ENCODE data around the gene RALA.
"Not testable (repeated sequence)": the region's sequence is repeated elsewhere in the genome, so short reads cannot be mapped to it uniquely, and the experiment has no call there.

The RALA gene

DNA sequence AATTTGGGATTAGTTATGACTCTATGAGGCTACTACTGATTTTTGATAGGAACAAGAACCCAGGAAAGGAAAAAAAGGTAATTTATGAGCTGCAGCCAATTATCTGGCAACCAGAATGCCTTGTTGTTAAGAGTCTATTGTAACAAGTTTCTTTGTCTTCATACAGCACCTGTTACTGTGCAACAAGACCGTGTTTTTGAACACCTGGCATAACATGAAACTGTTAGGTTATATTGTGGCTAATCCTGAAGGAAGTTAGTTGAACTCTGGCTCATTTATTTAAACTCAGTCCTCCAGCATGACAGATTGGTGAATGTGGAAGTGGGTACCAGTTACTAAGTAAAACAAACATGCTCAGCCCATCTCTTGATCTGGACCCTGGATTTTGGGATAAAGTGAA lies 33.0 kb downstream of the RALA start:
- Histone ChIP-seq H3K4me1 (ENCODE audit: insufficient read depth, low read length) (peaks cover under 1% of the 10 kb centered on the region), H3K9me3 (ENCODE audit: low read length) (no peaks in the 10 kb centered on the region), H3K4me3 (ENCODE audit: low read depth in 1 of 2, low read length in 2 of 2) (no peak overlapping the region), H3K9ac (ENCODE audit: low read length) (no peak overlapping the region), H3K36me3 (ENCODE audit: insufficient read depth, low read length) (no peaks in the 10 kb centered on the region), H3K27me3 (ENCODE audit: control insufficient read depth in 1 of 2, insufficient read depth in 2 of 2, low read length in 2 of 2) (no peaks in the 10 kb centered on the region), H3K27ac (ENCODE audit: low read depth, low read length) (no peak overlapping the region)

DNA sequence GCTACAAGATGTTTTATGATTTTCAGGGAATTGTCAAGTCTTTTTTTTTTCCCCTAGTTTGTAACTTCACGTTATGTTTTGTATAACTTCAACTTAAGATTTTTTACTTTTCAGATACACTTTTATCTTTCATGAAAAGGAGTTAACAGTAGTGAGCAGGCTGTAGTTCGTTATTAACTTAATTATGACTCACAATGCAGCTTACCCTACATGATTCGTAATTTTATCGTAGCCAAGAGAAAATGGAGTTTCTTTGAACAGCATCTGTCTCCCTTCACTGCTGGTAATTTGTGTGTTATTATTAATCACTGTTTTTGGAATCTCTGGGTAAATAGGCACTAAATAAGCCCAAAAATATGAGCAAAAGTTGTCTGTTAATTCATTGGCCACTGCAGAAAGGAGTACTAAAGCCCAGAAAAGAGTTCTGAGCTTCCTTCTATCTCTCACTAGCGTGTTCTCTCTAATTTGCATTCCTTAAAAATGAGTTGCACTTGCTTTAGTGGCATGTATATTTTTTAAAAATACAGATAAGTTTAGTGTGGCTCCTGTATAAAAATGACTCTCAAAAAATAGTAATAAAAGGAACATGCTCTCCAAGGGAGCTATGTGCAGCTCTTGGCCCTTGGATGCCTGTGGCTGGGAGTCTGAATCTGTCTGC lies 36.1 kb downstream of the RALA start:
- Histone ChIP-seq H3K27ac (ENCODE audit: low read depth, low read length) (no peak overlapping the region), H3K36me3 (ENCODE audit: insufficient read depth, low read length) (no peaks in the 10 kb centered on the region), H3K9me3 (ENCODE audit: low read length) (no peaks in the 10 kb centered on the region), H3K27me3 (ENCODE audit: control insufficient read depth in 1 of 2, insufficient read depth in 2 of 2, low read length in 2 of 2) (no peaks in the 10 kb centered on the region), H3K4me1 (ENCODE audit: insufficient read depth, low read length) (no peaks in the 10 kb centered on the region), H3K4me3 (ENCODE audit: low read depth in 1 of 2, low read length in 2 of 2) (no peak overlapping the region), H3K9ac (ENCODE audit: low read length) (no peak overlapping the region)

- Histone ChIP-seq H3K27ac (ENCODE audit: low read depth, low read length) (no peak overlapping the region), H3K27me3 (ENCODE audit: control insufficient read depth in 1 of 2, insufficient read depth in 2 of 2, low read length in 2 of 2) (no peaks in the 10 kb centered on the region), H3K9me3 (ENCODE audit: low read length) (no peaks in the 10 kb centered on the region), H3K36me3 (ENCODE audit: insufficient read depth, low read length) (no peaks in the 10 kb centered on the region), H3K4me1 (ENCODE audit: insufficient read depth, low read length) (no peaks in the 10 kb centered on the region), H3K9ac (ENCODE audit: low read length) (no peak overlapping the region), H3K4me3 (ENCODE audit: low read depth in 1 of 2, low read length in 2 of 2) (no peak overlapping the region)
Measured at GRCh38 chr7:39661960-39662359, 38.6 kb downstream of the RALA start.

GRCh38 chr7:39663263-39663662 lies 39.9 kb downstream of the RALA start:
- H3K27me3 ChIP-seq (ENCODE audit: control insufficient read depth in 1 of 2, insufficient read depth in 2 of 2, low read length in 2 of 2), result no peaks in the 10 kb centered on the region
- no peaks in the 10 kb centered on the region for H3K9me3 ChIP-seq (ENCODE audit: low read length)
- no peak overlapping the region for H3K27ac ChIP-seq (ENCODE audit: low read depth, low read length)
- H3K9ac ChIP-seq (ENCODE audit: low read length), result no peak overlapping the region
- no peaks in the 10 kb centered on the region for H3K36me3 ChIP-seq (ENCODE audit: insufficient read depth, low read length)
- H3K4me1 ChIP-seq (ENCODE audit: insufficient read depth, low read length), result peaks cover 7% of the 10 kb centered on the region
- H3K4me3 ChIP-seq (ENCODE audit: low read depth in 1 of 2, low read length in 2 of 2), result no peak overlapping the region

DNA sequence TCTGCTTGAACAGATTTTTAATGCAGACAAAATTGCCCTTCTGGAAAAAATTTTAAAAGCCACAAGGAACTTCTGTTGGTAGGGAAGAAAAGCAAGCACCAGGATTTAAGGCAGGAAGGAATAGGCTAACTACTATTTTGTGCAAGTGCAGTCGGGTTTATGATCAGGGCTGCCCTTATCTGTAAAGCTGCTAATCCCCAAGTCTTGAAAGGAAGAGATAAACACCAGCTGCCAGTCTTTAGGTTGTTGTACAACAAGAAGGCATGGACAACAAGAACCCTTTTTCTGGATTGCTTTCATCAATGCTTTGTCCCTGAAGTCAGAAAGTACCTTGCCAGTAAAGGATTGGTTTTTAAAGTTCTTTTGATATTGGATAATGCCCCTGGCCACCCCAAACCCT lies 40.7 kb downstream of the RALA start:
- Histone ChIP-seq H3K9ac (ENCODE audit: low read length) (no peak overlapping the region), H3K27ac (ENCODE audit: low read depth, low read length) (no peak overlapping the region), H3K4me1 (ENCODE audit: insufficient read depth, low read length) (peaks cover 7% of the 10 kb centered on the region), H3K27me3 (ENCODE audit: control insufficient read depth in 1 of 2, insufficient read depth in 2 of 2, low read length in 2 of 2) (no peaks in the 10 kb centered on the region), H3K9me3 (ENCODE audit: low read length) (no peaks in the 10 kb centered on the region), H3K4me3 (ENCODE audit: low read depth in 1 of 2, low read length in 2 of 2) (no peak overlapping the region), H3K36me3 (ENCODE audit: insufficient read depth, low read length) (no peaks in the 10 kb centered on the region)

DNA sequence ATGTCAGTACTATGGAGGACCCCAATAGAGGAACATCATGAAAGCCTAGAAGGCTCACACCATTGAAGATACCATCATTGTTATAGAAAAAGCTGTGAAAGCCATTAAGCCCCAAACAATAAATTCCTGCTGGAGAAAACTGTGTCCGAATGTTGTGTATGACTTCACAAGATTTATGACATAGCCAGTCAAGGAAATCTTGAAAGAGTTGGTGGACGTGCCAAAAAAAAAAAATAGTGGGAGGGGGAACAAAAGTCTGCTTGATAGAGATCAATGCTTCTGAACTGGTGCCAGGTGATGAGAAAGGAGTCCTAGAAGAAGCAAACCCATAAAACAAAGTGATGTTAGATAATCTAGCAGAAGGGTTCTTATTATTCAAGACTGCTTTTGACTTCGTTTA lies 41.2 kb downstream of the RALA start:
- H3K9ac ChIP-seq (ENCODE audit: low read length), result no peak overlapping the region

GRCh38 chr7:39666562-39666961 lies 43.2 kb downstream of the RALA start:
- Histone ChIP-seq H3K36me3 (ENCODE audit: insufficient read depth, low read length) (no peaks in the 10 kb centered on the region), H3K27me3 (ENCODE audit: control insufficient read depth in 1 of 2, insufficient read depth in 2 of 2, low read length in 2 of 2) (no peaks in the 10 kb centered on the region), H3K4me1 (ENCODE audit: insufficient read depth, low read length) (peaks cover 7% of the 10 kb centered on the region), H3K9me3 (ENCODE audit: low read length) (no peaks in the 10 kb centered on the region), H3K4me3 (ENCODE audit: low read depth in 1 of 2, low read length in 2 of 2) (no peak overlapping the region), H3K9ac (ENCODE audit: low read length) (no peak overlapping the region), H3K27ac (ENCODE audit: low read depth, low read length) (no peak overlapping the region)

More for the DNA sequence above, 41.2 kb downstream of the RALA start:
- Histone ChIP-seq H3K4me3 (ENCODE audit: low read depth in 1 of 2, low read length in 2 of 2) (no peak overlapping the region), H3K27me3 (ENCODE audit: control insufficient read depth in 1 of 2, insufficient read depth in 2 of 2, low read length in 2 of 2) (no peaks in the 10 kb centered on the region), H3K27ac (ENCODE audit: low read depth, low read length) (no peak overlapping the region), H3K9me3 (ENCODE audit: low read length) (no peaks in the 10 kb centered on the region), H3K36me3 (ENCODE audit: insufficient read depth, low read length) (no peaks in the 10 kb centered on the region), H3K4me1 (ENCODE audit: insufficient read depth, low read length) (peaks cover 7% of the 10 kb centered on the region)

GRCh38 chr7:39667341-39667923 lies 44.1 kb downstream of the RALA start:
- Histone ChIP-seq H3K27me3 (ENCODE audit: control insufficient read depth in 1 of 2, insufficient read depth in 2 of 2, low read length in 2 of 2) (no peaks in the 10 kb centered on the region), H3K36me3 (ENCODE audit: insufficient read depth, low read length) (no peaks in the 10 kb centered on the region), H3K9me3 (ENCODE audit: low read length) (no peaks in the 10 kb centered on the region), H3K4me1 (ENCODE audit: insufficient read depth, low read length) (peaks cover 7% of the 10 kb centered on the region), H3K4me3 (ENCODE audit: low read depth in 1 of 2, low read length in 2 of 2) (no peak overlapping the region), H3K27ac (ENCODE audit: low read depth, low read length) (no peak overlapping the region), H3K9ac (ENCODE audit: low read length) (no peak overlapping the region)

- not testable (repeated sequence) for H3K4me1 ChIP-seq (ENCODE audit: insufficient read depth, low read length); H3K36me3 ChIP-seq (ENCODE audit: insufficient read depth, low read length); H3K27me3 ChIP-seq (ENCODE audit: control insufficient read depth in 1 of 2, insufficient read depth in 2 of 2, low read length in 2 of 2); H3K9ac ChIP-seq (ENCODE audit: low read length); H3K4me3 ChIP-seq (ENCODE audit: low read depth in 1 of 2, low read length in 2 of 2); H3K27ac ChIP-seq (ENCODE audit: low read depth, low read length); H3K9me3 ChIP-seq (ENCODE audit: low read length)
Measured at GRCh38 chr7:39668280-39668679, 44.9 kb downstream of the RALA start.

DNA sequence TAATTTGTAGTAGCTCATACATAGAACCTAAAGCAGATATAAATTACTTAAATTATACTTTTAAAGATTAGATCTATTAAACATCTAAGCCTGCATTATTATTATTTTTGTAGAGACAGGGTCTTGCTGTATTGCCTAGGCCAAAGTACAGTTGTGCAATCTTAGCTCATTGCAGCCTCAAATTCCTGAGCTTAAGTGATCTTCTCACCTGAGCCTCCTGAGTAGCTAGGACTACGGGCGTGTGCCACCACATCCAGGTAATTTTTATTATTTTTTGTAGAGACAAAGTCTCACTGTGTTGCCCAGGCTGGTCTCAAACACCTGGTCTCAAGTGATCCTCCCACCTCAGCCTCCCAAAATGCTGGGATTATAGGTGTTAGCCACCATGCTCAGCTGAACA lies 46.7 kb downstream of the RALA start:
- H3K9ac ChIP-seq (ENCODE audit: low read length), result no peak overlapping the region

DNA sequence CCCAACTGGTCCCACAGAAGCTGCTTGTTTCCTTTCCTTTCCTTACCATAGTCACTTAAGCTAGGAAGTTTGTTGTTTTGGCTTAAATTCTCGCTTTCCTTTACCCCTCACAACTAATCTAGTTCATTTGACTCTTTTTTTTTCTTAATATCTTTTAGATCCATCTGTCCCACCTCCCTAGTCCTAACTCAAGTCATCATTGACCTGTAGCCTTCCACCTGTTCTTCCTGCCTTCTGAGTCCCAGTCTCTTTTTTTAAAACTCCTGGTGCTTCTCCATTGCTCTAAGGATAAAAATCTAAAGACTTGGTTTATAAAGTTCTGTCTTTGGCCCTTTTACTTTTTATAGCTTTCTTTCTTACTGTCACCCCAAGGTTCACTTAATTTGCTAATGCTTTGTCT lies 47.6 kb downstream of the RALA start:
- Histone ChIP-seq H3K27ac (ENCODE audit: low read depth, low read length) (no peak overlapping the region), H3K9me3 (ENCODE audit: low read length) (no peaks in the 10 kb centered on the region), H3K4me3 (ENCODE audit: low read depth in 1 of 2, low read length in 2 of 2) (no peak overlapping the region), H3K27me3 (ENCODE audit: control insufficient read depth in 1 of 2, insufficient read depth in 2 of 2, low read length in 2 of 2) (no peaks in the 10 kb centered on the region), H3K36me3 (ENCODE audit: insufficient read depth, low read length) (no peaks in the 10 kb centered on the region), H3K9ac (ENCODE audit: low read length) (no peak overlapping the region), H3K4me1 (ENCODE audit: insufficient read depth, low read length) (peaks cover 7% of the 10 kb centered on the region)

More for the DNA sequence above, 46.7 kb downstream of the RALA start:
- H3K27ac ChIP-seq (ENCODE audit: low read depth, low read length), result no peak overlapping the region
- H3K9me3 ChIP-seq (ENCODE audit: low read length), result no peaks in the 10 kb centered on the region
- peaks cover 7% of the 10 kb centered on the region for H3K4me1 ChIP-seq (ENCODE audit: insufficient read depth, low read length)
- no peaks in the 10 kb centered on the region for H3K36me3 ChIP-seq (ENCODE audit: insufficient read depth, low read length)
- H3K4me3 ChIP-seq (ENCODE audit: low read depth in 1 of 2, low read length in 2 of 2), result no peak overlapping the region
- no peaks in the 10 kb centered on the region for H3K27me3 ChIP-seq (ENCODE audit: control insufficient read depth in 1 of 2, insufficient read depth in 2 of 2, low read length in 2 of 2)

GRCh38 chr7:39672176-39672575 lies 48.8 kb downstream of the RALA start:
- no peaks in the 10 kb centered on the region for H3K36me3 ChIP-seq (ENCODE audit: insufficient read depth, low read length)
- H3K9ac ChIP-seq (ENCODE audit: low read length), result no peak overlapping the region
- H3K9me3 ChIP-seq (ENCODE audit: low read length), result no peaks in the 10 kb centered on the region
- no peak overlapping the region for H3K4me3 ChIP-seq (ENCODE audit: low read depth in 1 of 2, low read length in 2 of 2)
- peaks cover 7% of the 10 kb centered on the region for H3K4me1 ChIP-seq (ENCODE audit: insufficient read depth, low read length)
- no peak overlapping the region for H3K27ac ChIP-seq (ENCODE audit: low read depth, low read length)
- H3K27me3 ChIP-seq (ENCODE audit: control insufficient read depth in 1 of 2, insufficient read depth in 2 of 2, low read length in 2 of 2), result no peaks in the 10 kb centered on the region
